GM19238 (cell line): ENCODE results near the gene TSHZ2.
A peak's percentile ranks its signal among the peaks of the same experiment; 100 is the strongest.

ENCODE experiments used
- DNase-seq: peaks from one replicate; pipeline ENCODE4 v3.0.0; 2011; ENCODE audit warnings: low spot score; ENCODE audit not compliant: insufficient read length

TSHZ2 gene

DNA sequence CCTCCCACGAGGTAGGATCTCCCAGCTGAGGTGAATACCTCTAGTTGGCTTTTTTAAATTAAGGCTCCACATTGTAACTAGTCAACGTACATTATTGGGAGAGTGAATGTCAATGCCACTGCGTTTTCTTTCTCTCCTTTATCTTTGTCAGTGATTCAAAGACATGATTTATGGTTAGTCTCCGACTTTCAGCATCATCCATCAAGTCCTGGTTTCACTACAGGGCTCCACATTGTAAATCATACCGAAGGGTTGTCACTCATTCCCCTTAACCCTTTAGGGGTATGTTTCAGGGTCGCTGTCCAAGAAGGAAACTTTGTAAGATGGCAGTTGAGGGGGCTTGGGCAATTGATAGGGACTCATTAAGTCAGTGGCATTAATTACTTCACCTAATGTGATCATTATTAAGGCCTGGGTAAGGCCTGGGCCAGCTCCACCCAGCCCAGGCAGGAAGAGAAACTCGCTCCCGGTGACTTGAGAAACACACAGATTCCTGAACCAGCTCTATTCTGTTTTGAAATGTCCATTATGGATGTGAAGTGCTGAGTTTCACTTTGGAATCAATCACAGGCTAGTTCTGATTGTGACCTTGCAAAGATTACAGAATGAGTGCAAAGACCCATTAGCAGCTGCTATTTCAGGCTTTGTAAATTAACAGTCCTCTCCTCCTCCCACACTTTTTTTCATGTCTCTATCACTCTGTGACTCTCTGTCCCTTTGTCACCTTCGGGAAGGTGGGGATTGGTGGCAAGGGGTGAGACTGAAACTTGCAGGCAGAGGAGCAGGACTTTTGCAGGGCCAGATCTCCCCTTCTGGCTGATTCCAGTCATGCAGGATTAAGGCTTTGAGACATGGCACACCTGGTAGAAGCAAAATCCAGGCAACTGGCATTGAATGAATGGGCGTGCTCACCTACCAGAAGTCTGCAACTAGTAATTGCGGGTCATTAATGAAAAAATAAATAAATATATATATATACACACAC is 222.4 kb downstream of the TSHZ2 start:
- DNase-seq, result no peak

DNA sequence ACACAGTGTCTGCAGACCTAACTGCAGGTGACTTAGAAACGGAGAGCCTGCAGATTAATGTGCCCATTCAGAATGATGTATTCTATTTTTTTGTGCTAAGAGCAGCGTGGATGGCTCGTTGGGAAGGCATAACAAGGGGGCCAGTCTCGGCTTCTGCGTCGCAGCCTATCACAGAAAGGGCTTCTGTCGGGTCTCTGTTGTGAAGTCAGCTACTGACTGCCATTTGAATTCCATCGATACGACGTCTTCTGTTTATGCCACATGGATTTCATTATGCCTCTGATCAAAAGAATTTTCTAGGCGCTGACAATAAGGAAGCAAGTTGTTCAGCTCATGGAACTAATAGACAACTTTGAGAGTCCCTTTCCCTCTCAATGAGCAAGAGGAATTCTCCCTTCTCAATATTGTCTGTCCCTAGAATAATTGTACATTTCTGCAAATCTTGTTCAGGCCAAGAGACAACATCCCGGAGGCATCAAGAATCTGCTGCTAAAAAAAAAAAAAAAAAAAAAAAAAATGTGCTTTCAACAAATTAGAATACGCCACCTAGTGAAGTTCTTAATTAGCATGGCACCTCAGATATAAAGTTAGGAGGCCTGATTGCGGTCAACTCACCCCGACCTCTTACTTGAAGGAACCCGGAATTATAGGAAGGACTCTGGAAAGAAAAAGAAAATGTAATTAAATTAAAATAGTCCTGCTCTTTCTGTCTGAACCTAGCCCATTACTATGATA is 223.9 kb downstream of the TSHZ2 start:
- DNase-seq, result no peak

DNA sequence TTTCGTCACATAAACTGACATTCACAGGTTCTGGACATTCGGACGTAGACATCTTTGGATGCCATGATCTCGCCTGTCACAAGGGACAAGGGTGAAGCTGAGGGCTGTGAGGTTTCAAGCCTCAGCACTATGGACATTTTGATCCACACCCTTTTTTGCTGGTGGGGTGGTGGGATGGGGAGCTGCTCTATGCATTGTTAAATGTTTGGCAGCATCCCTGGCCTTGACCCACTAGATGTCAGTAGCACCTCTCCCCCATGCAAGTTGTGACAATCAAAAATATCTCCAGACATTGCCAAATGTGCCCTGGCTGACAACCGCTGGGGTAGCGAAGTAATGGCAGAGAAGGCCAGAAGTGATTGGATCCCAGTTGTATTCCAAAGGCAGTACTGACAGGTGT is 229.4 kb downstream of the TSHZ2 start:
- DNase-seq, result no peak

DNA sequence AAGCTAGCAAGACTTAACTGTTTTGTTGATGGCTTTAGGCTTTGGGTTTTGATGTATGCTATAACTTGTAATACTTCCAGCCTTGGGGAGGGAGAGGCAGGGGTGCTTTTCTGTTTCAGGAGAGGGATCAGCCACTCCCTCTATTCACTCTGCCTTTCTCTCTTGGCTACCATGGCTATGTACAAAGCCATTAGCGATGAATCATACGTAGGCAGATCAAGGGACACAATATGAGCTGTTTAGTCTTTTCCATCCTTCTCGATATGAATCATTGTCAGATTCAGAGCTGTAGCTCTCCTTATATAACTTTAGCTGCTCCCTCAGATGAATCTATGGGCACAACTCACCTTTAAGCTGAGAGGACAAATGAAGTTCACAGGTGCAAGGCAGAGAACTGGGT is 230.6 kb downstream of the TSHZ2 start:
- no peak for DNase-seq

DNA sequence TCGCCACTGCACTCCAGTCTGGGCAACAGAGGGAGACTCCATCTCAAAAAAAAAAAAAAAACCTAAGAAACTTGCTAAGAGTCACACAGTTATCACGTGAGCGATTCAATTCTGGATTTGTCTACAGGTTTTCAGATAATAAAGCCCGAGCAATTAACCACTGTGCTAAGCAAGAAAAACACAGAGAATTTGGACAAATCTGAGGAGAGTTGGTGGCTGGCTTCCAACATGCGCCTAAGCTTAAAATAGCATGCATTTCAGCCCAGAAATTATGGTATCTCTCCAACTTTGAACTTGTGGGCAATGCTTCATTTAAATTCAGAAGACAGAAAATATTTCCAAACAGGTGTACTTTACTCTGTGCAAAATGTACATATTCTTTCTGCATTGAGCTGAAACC is 232.9 kb downstream of the TSHZ2 start:
- no peak for DNase-seq

GRCh38 chr20:53208110-53208832 is 236.1 kb downstream of the TSHZ2 start:
- DNase-seq, result no peak

- no peak for DNase-seq
Measured at GRCh38 chr20:53210041-53210440, 237.9 kb downstream of the TSHZ2 start.

DNA sequence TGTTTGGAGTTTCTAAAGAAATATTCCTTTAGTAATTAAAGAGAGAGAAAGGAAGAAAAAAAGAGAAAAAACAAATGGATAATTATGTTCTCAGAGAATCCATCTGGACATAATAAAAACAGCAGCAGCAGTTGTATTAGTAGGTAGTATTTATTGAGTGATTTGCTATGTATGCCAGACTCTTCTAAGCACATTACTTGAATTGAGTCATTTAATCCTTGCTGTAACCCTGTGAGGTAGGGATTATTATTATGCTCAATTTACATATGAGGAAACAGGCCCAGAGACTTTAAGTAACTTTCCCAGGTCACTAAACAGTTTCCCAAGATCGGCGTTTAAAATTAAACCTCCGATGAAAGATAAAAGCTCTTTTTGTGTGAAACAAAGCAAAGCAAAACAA is 238.8 kb downstream of the TSHZ2 start:
- DNase-seq, result no peak

DNA sequence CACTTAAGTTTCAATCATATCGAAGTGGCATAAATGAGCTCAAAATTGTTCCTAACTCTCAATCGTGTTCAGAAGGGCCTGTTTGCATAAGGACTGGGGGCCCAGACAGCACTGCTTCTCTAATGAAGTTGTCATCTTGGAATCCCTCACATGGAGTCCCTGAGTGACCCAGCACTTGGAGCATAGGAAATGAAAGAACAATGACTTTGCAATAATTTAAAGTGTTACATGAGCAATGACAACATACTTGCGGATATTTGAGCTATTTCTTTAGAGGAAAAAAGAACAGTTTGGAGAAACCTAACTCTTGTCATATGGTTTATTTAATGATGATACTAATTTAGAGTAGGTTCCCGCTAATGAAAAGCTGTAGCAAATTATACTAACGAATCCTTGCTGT is 239.9 kb downstream of the TSHZ2 start:
- no peak for DNase-seq

DNA sequence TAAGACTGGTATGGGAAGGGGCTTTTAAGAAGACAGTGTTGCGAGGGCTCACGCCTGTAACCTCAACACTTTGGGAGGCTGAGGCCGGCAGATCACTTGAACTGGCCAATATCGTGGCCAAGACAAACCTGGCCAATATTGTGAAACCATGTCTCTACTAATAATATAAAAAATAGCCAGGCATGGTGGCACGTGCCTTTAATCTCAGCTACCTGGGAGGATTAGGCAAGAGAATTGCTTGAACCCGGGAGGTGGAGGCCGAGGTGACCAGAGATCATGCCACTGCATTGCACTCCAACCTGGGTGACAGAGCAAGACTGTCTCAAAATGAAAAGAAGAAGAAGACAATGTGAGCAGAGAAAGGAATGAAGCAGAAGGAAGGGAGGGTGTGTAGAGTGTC is 242.2 kb downstream of the TSHZ2 start:
- DNase-seq, result no peak

DNA sequence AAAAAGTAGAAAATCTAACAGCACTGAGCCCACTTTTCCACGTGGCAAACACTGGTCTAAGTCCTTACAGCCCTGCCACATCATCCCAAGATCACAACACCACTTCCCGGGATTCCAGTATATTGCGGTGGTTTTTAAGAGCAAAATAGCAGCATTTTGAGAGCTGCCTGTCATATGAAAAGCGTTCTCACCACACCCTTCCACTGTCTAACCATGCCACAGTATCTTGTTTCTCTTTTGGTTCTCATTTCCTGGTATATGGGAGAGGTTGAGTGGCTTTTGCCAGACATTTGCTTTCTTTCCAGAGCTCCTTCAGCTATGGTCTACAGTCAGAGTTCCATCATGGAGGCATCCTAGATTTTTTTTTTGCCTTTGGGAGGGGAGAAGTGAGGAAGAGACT is 243.0 kb downstream of the TSHZ2 start:
- DNase-seq, result no peak

DNA sequence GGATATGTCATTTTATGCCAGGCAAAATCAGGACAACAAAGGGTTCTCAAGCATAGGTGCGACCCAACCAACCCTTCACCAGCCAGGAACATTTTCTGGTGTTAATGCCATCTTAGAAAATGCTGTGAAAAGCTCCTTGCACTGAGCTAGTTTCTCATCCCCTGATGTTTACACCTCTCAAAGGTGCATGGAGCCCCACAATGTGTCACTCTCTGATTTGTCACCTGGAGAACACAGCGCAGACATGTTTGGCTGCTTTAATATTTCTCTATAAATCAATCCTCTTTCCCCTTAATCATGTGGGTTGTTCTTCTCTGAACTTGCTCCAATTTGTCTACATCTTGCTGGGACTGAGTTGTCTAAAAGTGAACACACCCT is 244.3 kb downstream of the TSHZ2 start:
- DNase-seq, result no peak

GRCh38 chr20:53216856-53217576 is 244.9 kb downstream of the TSHZ2 start:
- peak; percentile 56 for DNase-seq

- DNase-seq, result no peak
Measured at GRCh38 chr20:53220482-53221307, 248.5 kb downstream of the TSHZ2 start.

DNA sequence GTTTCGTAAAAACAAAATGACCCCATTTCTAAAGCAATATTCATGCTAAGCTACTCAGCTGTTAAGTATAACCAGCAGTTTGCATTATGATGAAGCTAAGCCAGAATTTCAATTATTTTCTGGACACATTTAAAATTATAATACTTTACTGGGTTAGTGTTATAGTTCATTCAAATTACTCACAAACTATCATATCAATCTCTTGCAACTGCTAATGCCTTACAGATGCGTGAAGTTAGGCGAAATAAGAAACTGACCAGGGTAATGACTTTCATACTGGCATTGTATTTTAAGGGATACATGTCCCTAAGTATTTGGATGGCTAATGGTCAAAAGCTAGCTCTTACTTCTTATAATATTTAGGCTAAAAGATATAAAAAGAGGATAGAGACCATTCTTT is 249.6 kb downstream of the TSHZ2 start:
- DNase-seq, result no peak

GRCh38 chr20:53222416-53222815 is 250.3 kb downstream of the TSHZ2 start:
- no peak for DNase-seq

DNA sequence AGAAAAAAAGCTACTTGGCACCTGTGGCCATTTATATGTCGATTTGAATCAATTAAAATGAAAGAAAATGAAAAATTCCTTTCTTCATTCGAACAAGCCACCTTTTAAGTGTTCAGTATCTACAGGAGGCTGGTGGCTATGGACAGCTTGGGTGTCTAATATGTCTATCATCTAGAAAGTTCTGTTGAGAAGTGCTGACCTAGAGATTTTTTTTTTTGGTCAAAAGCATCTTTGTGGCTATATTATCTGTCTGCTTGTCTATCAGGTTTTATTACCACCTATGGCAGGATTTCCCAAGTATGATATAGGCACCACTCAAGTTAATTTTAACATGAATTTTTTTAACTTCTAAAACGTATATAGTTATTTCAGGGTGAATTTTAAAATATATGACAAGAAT is 250.8 kb downstream of the TSHZ2 start:
- no peak for DNase-seq

DNA sequence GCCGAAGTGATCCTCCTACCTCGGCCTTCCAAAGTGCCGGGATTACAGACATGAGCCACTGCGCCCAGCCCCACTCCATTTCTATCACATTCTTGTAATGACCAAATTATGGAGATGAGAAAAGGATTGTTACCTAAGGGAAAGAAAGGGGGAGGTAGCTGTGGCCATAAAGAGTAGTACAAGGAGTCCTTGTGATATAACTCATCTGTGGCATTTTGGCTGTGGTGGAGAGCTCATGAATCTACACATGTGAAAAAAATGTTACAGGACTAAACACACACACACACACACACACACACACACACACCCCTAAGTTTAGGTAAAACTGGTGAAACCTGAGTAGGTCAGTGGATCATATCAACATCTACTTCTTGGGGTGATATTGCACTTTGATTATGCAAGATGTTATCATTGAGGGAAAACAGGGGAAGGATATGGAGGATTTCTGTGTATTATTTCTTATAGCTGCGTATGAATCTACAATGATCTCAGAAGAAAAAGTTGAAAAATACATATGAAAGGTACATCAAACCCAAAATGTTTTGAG is 251.5 kb downstream of the TSHZ2 start:
- no peak for DNase-seq

DNA sequence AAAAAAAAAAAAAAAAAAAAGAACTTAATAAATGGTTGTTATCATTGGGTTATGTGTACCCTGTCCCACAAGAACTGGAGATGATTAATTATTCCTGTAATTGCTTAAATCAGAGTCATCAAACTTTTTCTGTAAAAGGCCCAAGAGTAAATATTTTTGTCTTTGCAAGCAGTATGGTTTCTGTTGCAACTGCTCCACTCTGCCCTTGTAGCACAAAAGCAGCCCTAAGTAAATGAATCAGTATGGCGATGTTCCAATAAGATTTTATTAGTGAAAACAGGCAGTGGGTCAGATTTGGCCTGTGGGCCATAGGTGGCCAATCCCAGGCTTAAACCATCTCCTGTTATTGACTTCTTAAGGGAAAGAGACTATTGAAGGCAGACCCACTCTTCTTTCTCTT is 252.7 kb downstream of the TSHZ2 start:
- DNase-seq, result no peak

DNA sequence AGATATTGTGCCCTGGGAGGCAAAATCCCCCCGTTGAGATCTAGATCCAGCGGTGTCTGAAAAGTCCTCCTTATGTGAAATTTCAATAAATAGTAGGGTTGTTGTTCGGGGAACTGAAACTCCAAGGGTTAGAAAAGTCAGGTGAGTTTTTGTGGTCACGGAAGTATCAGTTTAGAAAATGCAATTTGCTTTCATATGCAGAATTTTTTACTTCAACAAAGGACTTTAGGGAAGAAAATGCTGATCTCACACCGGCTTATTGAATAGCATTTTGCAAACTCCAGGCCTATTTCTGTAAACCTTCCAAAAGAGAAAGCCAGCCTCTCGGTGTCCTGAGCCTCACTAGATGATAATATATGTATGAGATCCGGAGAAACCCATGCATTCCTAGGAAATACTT is 254.7 kb downstream of the TSHZ2 start:
- peak; percentile 6 for DNase-seq
